Measurements from ENCODE around the gene TAF1B. TPM values are rescaled to one million over a fixed set of nuclear protein-coding genes. Genes with fewer than 3 reads are reported as not detected.
A peak's percentile ranks its signal among the peaks of the same experiment; 100 is the strongest.

TAF1B gene
- total RNA-seq, 2 donors from 2014 or later: 12.9 to 19.5 TPM

GRCh38 chr2:9819551-9819950 lies 23.7 kb upstream of the TAF1B start:
- no peaks in the 10 kb centered on the region for H3K27me3 ChIP-seq
- peaks cover 6% of the 10 kb centered on the region for H3K4me1 ChIP-seq
- ATAC-seq (no peak), DNase-seq (no peak)
- no peak for TF ChIP-seq POLR2A (IDR thresholded peaks at IDR 0.05)
- no peak for TF ChIP-seq CTCF (IDR thresholded peaks at IDR 0.05)
- no peaks in the 10 kb centered on the region for H3K9me3 ChIP-seq
- no peaks in the 10 kb centered on the region for H3K36me3 ChIP-seq (replicated peaks in 1 of 2; ENCODE audit: insufficient read depth in 1 of 2, low read depth in 2 of 2)
- no peak overlapping the region for H3K27ac ChIP-seq
- intact Hi-C loops (cut with DNase I): loop anchor here (10.0 kb wide), 1 partner anchor 275 kb away; no protein-coding TSS in a partner anchor
- no peak overlapping the region for H3K4me3 ChIP-seq
- WGBS, 2 donors: 88 to 95% methylated on average over 4 to 13 of the region's 13 CpGs

DNA sequence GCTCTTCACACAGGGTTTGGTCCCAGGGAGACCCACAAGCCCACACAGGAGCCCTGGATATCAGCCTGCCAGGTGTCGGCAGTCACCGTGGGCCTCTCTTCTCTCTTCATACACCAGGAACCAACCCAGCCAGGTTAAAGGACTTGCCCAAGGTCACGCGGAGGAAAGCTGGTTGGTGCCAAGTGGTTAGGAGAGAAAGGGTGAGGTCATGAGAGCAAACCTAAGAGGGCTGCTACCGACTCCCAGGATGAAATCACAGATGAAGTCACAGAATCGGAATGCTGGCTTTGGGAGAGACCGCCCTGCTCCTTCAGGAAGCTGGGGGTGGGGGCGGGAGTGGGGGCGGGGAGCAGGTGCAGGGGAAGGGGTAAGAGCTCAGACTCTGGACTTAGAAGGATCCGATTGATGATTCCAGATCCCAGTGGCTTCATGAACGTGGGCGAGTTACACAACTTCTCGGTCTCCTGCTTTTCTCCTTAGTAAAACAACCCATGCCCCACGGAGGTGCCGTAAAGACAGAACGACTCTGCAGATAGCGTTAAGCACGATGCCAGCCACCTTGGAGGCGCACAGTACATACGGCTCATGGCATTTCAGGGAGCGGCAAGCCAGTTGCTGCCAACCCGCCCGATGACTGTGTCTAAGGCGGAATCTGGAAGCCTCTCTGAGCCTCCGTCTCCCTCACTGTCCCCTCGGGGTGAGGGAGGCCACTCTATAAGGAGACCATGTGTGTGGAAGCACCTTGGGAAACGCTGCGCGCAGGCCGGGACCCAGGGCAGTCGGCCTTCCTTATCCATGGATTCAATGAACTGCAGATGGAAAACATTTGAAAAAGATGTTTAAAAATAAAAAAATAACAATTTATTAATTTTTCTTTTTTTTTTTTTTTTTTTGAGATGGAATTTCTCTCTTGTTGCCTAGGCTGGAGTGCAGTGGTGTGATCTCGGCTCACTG lies 23.0 kb upstream of the TAF1B start:
- ATAC-seq (peak; percentile 86), DNase-seq (peak; percentile 44 to 71 (median 52))
- Histone ChIP-seq H3K36me3 (replicated peaks in 1 of 2; ENCODE audit: insufficient read depth in 1 of 2, low read depth in 2 of 2) (no peaks in the 10 kb centered on the region), H3K27me3 (no peaks in the 10 kb centered on the region), H3K4me1 (peaks cover 6% of the 10 kb centered on the region), H3K4me3 (no peak overlapping the region), H3K9me3 (no peaks in the 10 kb centered on the region), H3K27ac (no peak overlapping the region)
- 78 to 82% methylated on average over 32 of the region's 32 CpGs for WGBS, 2 donors
- intact Hi-C loops (cut with DNase I): no loop called here
- TF ChIP-seq CTCF (IDR thresholded peaks at IDR 0.05) (no peak), POLR2A (IDR thresholded peaks at IDR 0.05) (no peak)

DNA sequence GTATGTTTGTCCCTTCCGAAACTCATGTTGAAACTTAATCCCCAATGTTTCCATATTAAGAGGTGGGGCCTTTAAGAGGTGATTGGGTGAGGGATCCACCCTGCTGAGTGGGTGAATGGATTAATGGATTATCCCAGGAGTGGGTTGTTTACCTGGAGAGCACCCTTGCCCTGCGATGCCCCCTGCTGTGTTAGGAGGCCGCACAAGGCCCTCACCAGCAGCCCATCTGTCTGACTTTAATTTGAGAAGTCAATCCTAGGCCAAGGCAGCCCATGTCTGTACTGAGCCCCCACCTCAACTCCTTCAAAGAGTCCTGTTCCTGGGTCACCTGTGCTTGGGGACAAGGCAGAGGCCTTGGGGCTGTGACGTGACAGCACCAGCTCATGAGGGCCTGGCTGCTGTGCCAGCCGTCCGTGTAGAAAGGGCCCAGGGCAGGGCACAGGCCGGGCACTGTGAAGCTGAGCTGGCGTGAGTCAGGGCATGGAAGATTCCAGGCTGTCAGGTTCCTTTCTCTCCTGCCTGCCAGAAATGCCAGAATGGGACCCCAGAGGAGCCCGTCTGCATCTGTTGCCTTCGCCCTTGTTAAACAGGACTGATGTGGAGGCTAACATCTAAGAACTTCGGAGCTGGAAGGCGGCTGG lies 21.3 kb upstream of the TAF1B start:
- no peak overlapping the region for H3K27ac ChIP-seq
- intact Hi-C loops (cut with DNase I): no loop called here
- H3K9me3 ChIP-seq: no peaks in the 10 kb centered on the region
- H3K4me1 ChIP-seq: peaks cover 6% of the 10 kb centered on the region
- no peaks in the 10 kb centered on the region for H3K27me3 ChIP-seq
- WGBS, 2 donors: 89 to 90% methylated on average over 4 to 12 of the region's 12 CpGs
- DNase-seq: no peak
- H3K4me3 ChIP-seq: no peak overlapping the region
- no peaks in the 10 kb centered on the region for H3K36me3 ChIP-seq (replicated peaks in 1 of 2; ENCODE audit: insufficient read depth in 1 of 2, low read depth in 2 of 2)
- ATAC-seq: no peak
- no peak for TF ChIP-seq POLR2A (IDR thresholded peaks at IDR 0.05)
- TF ChIP-seq CTCF (IDR thresholded peaks at IDR 0.05): no peak

- intact Hi-C loops (cut with DNase I): no loop called here
- Histone ChIP-seq H3K4me3 (no peak overlapping the region), H3K9me3 (no peaks in the 10 kb centered on the region), H3K27me3 (no peaks in the 10 kb centered on the region), H3K4me1 (peaks cover 6% of the 10 kb centered on the region), H3K36me3 (replicated peaks in 1 of 2; ENCODE audit: insufficient read depth in 1 of 2, low read depth in 2 of 2) (no peaks in the 10 kb centered on the region), H3K27ac (no peak overlapping the region)
- DNase-seq (no peak), ATAC-seq (no peak)
- 95% methylated on average over 3 of the region's 3 CpGs; no CpG with 5 or more reads in 1 of the 2 donors for WGBS, 2 donors
- TF ChIP-seq POLR2A (IDR thresholded peaks at IDR 0.05) (no peak), CTCF (IDR thresholded peaks at IDR 0.05) (no peak)
These were observed 18.8 kb upstream of the TAF1B start for GRCh38 chr2:9824441-9824840.

All from body of pancreas (tissue), 4 donors.